ENCODE measurements around the gene EARS2. TPM values are rescaled to one million over a fixed set of nuclear protein-coding genes. Genes with fewer than 3 reads are reported as not detected.

Gene EARS2
- total and polyA plus RNA-seq, 8 donors: 16.3 to 27.8 (median 23.2) TPM

- Histone ChIP-seq H3K9me3 (no peaks in the 10 kb centered on the region), H3K4me1 (peaks cover 21 to 65% of the 10 kb centered on the region in 2 donors), H3K4me3 (no peak overlapping the region), H3K27me3 (no peaks in the 10 kb centered on the region), H3K36me3 (peaks cover 8 to 41% of the 10 kb centered on the region in 2 donors), H3K27ac (peak overlapping the region; percentile 78 to 80)
- DNase-seq (no peak), ATAC-seq (no peak)
- intact Hi-C loops (cut with DNase I): no loop called here
- no peak for TF ChIP-seq CTCF (IDR thresholded peaks at IDR 0.05)
Measured at GRCh38 chr16:23497543-23497868, 59.6 kb downstream of the EARS2 start.

- Histone ChIP-seq H3K36me3 (peaks cover 8 to 46% of the 10 kb centered on the region in 2 donors), H3K27me3 (no peaks in the 10 kb centered on the region), H3K4me3 (no peak overlapping the region), H3K4me1 (peaks cover 21 to 62% of the 10 kb centered on the region in 2 donors), H3K9me3 (no peaks in the 10 kb centered on the region), H3K27ac (peak overlapping the region; percentile 78 to 80)
- ATAC-seq (peak; percentile 76), DNase-seq (peak in 1 of 4 donors; percentile 56)
- TF ChIP-seq CTCF (IDR thresholded peaks at IDR 0.05): no peak
- intact Hi-C loops (cut with DNase I): no loop called here
Measured at GRCh38 chr16:23496821-23497542, 60.2 kb downstream of the EARS2 start.

- no peak overlapping the region for H3K27ac ChIP-seq
- H3K9me3 ChIP-seq: no peaks in the 10 kb centered on the region
- no peak overlapping the region for H3K4me3 ChIP-seq
- H3K36me3 ChIP-seq: peaks cover 8 to 59% of the 10 kb centered on the region in 2 donors
- ATAC-seq (no peak), DNase-seq (no peak)
- intact Hi-C loops (cut with DNase I): no loop called here
- no peak for TF ChIP-seq CTCF (IDR thresholded peaks at IDR 0.05)
- peaks cover 27 to 49% of the 10 kb centered on the region in 2 donors for H3K4me1 ChIP-seq
- H3K27me3 ChIP-seq: no peaks in the 10 kb centered on the region
Measured at GRCh38 chr16:23495671-23496070, 61.5 kb downstream of the EARS2 start.

- no peak for TF ChIP-seq CTCF (IDR thresholded peaks at IDR 0.05)
- Histone ChIP-seq H3K4me1 (peaks cover 27 to 37% of the 10 kb centered on the region in 2 donors), H3K27me3 (no peaks in the 10 kb centered on the region), H3K27ac (peak overlapping the region; percentile 18 to 41), H3K36me3 (peaks cover 8 to 67% of the 10 kb centered on the region in 2 donors), H3K9me3 (no peaks in the 10 kb centered on the region), H3K4me3 (peak overlapping the region in 1 of 2 donors; percentile 17)
- ATAC-seq (peak; percentile 36), DNase-seq (no peak)
- intact Hi-C loops (cut with DNase I): no loop called here
Measured at GRCh38 chr16:23494188-23494587, 63.0 kb downstream of the EARS2 start.

- TF ChIP-seq CTCF (IDR thresholded peaks at IDR 0.05): peak in 1 of 2 donors; percentile 9
- H3K4me3 ChIP-seq: no peak overlapping the region
- intact Hi-C loops (cut with DNase I): no loop called here
Measured at GRCh38 chr16:23491490-23492391, 65.4 kb downstream of the EARS2 start.

More at GRCh38 chr16:23491490-23492391, 65.4 kb downstream of the EARS2 start:
- ATAC-seq: peak; percentile 68
- Histone ChIP-seq H3K27ac (peak overlapping the region; percentile 45 to 62), H3K27me3 (no peaks in the 10 kb centered on the region), H3K36me3 (peaks cover 8 to 92% of the 10 kb centered on the region in 2 donors), H3K9me3 (no peaks in the 10 kb centered on the region), H3K4me1 (peaks cover 19 to 23% of the 10 kb centered on the region in 2 donors)
- no peak for DNase-seq

All from left lung (tissue), 10 donors.